Upper lobe of left lung (tissue), 4 donors: ENCODE data around the gene NME9.

Experiments
- EP300 ChIP-seq, 4 donors: sonication (generic); formaldehyde crosslinking; IDR thresholded peaks; one replicate each; pipeline ENCODE4 v1.5.1; 2017; ENCODE audit warnings: antibody characterized with exemption in 4 of 4, control low read depth in 2 of 4
- POLR2A ChIP-seq, 4 donors: fragments of 450-650 bp; IDR thresholded peaks; one replicate each; pipeline ENCODE4 v1.5.1; 2016 to 2017; ENCODE audit warnings: antibody characterized with exemption in 4 of 4, mild to moderate bottlenecking in 2 of 4
- POLR2AphosphoS5 ChIP-seq, 2 donors: sonication (generic); formaldehyde crosslinking; IDR thresholded peaks; one replicate each; pipeline ENCODE4 v1.5.1; 2017; ENCODE audit warnings: antibody characterized with exemption in 2 of 2
- TF ChIP-seq, protein P1 (sequence below), 6 experiments: fragments of 450-650 bp in 4 of 6; fragments of 200-600 bp in 2 of 6; sonication (generic) in 2 of 6; IDR thresholded peaks; one replicate each; pipeline ENCODE4 v1.5.1; 2016 to 2019; ENCODE audit warnings: antibody characterized with exemption in 6 of 6

DNA sequence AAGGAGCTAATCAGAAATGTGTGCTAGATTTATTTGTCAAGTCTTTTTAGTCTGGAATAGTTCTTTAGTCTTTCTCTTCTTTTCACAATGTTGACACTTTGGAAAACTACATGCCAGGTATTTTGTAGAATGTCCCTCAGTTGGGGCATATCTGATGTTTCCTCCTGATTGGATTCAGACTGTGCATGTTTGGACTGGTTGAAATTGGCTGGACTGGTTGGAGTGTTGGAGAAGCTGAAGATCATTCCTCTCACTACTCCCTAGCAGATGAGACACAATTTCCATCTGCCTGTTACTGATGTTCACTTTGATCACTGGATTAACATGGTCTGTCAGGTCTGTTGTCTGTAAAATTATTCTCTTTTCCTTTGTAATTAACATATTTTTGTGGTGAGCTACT is 3.7 kb downstream of the NME9 start:
- TF ChIP-seq, protein P1, sequence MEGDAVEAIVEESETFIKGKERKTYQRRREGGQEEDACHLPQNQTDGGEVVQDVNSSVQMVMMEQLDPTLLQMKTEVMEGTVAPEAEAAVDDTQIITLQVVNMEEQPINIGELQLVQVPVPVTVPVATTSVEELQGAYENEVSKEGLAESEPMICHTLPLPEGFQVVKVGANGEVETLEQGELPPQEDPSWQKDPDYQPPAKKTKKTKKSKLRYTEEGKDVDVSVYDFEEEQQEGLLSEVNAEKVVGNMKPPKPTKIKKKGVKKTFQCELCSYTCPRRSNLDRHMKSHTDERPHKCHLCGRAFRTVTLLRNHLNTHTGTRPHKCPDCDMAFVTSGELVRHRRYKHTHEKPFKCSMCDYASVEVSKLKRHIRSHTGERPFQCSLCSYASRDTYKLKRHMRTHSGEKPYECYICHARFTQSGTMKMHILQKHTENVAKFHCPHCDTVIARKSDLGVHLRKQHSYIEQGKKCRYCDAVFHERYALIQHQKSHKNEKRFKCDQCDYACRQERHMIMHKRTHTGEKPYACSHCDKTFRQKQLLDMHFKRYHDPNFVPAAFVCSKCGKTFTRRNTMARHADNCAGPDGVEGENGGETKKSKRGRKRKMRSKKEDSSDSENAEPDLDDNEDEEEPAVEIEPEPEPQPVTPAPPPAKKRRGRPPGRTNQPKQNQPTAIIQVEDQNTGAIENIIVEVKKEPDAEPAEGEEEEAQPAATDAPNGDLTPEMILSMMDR (IDR thresholded peaks at IDR 0.05), result no peak
- no peak for TF ChIP-seq POLR2A (IDR thresholded peaks at IDR 0.05)
- TF ChIP-seq EP300 (IDR thresholded peaks at IDR 0.05), result no peak
- TF ChIP-seq POLR2AphosphoS5 (IDR thresholded peaks at IDR 0.05), result no peak
